ACC112 (cell line): ENCODE data around the gene SLC35E1.

Experiments used
- H2AFZ ChIP-seq: fragments of 200-600 bp; sonication (generic); one replicate; pipeline ENCODE4 v1.6.0; 2017; ENCODE audit warnings: antibody characterized with exemption, low read length; ENCODE audit not compliant: unreplicated experiment
- H3K27ac ChIP-seq: fragments of 200-600 bp; sonication (generic); 2 replicates; pipeline ENCODE4 v1.5.1; 2014; ENCODE audit warnings: low read depth, mild to moderate bottlenecking, antibody characterized with exemption, low read length, moderate library complexity
- H3K27me3 ChIP-seq: fragments of 200-600 bp; sonication (generic); 2 replicates; pipeline ENCODE4 v1.6.1; 2014; ENCODE audit warnings: mild to moderate bottlenecking, antibody characterized with exemption, low read length, moderate library complexity, mixed read lengths; ENCODE audit not compliant: insufficient read depth
- H3K36me3 ChIP-seq: fragments of 200-600 bp; sonication (generic); 2 replicates; pipeline ENCODE4 v1.6.1; 2016; ENCODE audit warnings: mild to moderate bottlenecking, antibody characterized with exemption, low read length, moderate library complexity, mixed read lengths; ENCODE audit not compliant: insufficient read depth
- H3K4me1 ChIP-seq: fragments of 200-600 bp; sonication (generic); one replicate; pipeline ENCODE4 v1.6.1; 2016; ENCODE audit warnings: low read length, mixed read lengths; ENCODE audit not compliant: insufficient read depth, unreplicated experiment, control insufficient read depth
- H3K4me3 ChIP-seq: fragments of 200-600 bp; sonication (generic); 2 replicates; pipeline ENCODE4 v1.5.1; 2014; ENCODE audit warnings: mild to moderate bottlenecking, low read depth, low read length
- H3K79me2 ChIP-seq: fragments of 200-600 bp; sonication (generic); one replicate; pipeline ENCODE4 v1.6.0; 2016; ENCODE audit warnings: low read length; ENCODE audit not compliant: control insufficient read depth, unreplicated experiment, insufficient read depth

Gene SLC35E1

DNA sequence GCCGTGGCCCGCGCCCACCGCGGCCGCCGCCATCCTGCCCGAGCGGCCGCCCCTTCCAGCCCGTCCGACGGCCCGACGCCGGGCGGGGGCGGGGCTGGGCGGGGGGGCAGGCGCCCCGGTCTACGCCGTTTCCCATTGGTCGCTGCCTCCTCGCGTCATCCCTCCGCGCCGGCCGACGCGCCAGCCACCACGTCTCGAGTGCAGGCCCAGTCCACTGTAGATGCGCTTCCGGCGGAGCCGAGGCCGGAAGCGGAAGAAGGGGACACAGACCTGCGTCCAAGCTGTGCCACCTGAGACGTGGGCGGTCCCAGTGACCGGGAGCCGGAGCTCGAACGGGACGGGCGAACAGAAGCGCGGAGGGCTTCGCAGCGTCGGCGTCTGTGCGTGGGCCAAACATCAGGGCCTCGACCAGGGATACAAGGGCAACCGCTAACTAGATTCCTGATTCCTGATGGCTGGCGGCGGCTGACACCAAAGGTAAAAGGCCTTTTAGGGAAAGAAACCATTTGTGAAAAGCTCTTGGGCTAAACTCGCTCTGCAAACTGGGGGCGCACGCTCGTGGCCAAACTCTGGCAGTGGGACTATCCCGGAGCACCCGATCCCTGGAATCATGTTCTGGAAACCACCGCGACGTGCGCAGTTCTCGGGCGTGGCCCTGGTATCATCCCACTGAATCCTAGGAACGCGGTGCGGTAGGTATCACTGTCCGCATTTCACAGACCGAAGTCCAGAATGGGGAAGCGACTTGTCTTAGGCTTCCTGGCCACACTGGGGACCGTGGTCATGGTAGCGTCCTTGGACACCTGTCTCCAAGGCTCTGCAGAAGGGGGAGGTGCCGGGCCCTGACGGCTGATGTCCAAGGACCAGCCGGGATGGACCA lies at the start of gene SLC35E1:
Gene SLC35E1, minus strand, starts transcription at position 84 of the 880 bp plus-strand sequence. Its CDS starts 51 bp downstream, at position 33.
- Histone ChIP-seq H3K27ac (peak within 1 kb of the TSS; percentile 82), H3K36me3 (no peaks in the 10 kb centered on the region), H2AFZ (no peak within 1 kb of the TSS), H3K4me3 (peak within 1 kb of the TSS; percentile 95), H3K4me1 (peaks cover 34% of the 10 kb centered on the region), H3K27me3 (no peaks in the 10 kb centered on the region), H3K79me2 (peaks cover 67% of the 10 kb centered on the region)

GRCh38 chr19:16621165-16621800 lies 49.1 kb upstream of the SLC35E1 start:
- H3K4me1 ChIP-seq = peaks cover 9% of the 10 kb centered on the region
- H3K27ac ChIP-seq = no peak overlapping the region
- no peaks in the 10 kb centered on the region for H3K36me3 ChIP-seq
- no peak overlapping the region for H3K4me3 ChIP-seq
- H2AFZ ChIP-seq = no peak overlapping the region
- H3K27me3 ChIP-seq = no peaks in the 10 kb centered on the region
- H3K79me2 ChIP-seq = peaks cover 100% of the 10 kb centered on the region

DNA sequence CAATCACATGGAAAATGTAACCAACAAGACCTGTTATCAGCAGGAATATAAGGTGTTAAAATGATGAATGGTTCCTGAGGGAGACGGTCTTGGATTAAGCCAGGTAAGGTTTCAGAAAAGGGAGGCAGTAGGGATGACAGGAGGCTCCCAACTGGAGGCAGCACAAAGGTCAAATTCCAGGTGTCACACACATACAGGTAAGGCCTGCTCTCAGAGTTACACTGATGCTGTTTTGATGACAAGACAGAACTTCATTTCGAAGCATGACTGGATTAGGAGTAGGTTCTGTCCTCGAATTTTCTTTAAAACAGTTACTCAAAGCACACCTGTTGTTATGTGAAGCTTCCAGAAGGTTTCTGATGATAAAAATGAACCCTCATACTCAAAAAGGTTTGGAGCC lies 48.4 kb upstream of the SLC35E1 start:
- Histone ChIP-seq H2AFZ (no peak overlapping the region), H3K79me2 (peaks cover 100% of the 10 kb centered on the region), H3K36me3 (no peaks in the 10 kb centered on the region), H3K27me3 (no peaks in the 10 kb centered on the region), H3K4me3 (no peak overlapping the region), H3K4me1 (peaks cover 4% of the 10 kb centered on the region), H3K27ac (no peak overlapping the region)

DNA sequence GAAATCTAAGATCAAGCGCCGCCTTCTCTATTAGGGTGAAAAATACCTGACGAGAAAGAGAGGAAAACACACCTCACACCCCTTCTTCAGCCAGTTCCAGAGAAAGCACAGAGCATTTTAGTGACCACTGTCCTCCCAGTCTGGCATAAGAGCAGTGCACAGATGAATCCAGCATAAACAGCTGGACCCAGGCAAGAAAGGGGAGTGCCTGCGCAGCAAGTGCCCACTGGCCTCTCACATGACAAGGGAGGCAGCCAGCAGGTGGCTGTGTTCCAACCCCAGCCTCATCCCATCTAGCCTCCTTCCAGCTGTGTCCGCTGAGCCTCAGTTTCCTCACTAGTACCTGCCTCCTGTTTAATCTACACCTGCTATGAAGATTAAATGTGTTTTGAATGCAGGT lies 47.8 kb upstream of the SLC35E1 start:
- no peak overlapping the region for H3K27ac ChIP-seq
- no peaks in the 10 kb centered on the region for H3K4me1 ChIP-seq
- no peak overlapping the region for H3K4me3 ChIP-seq
- H2AFZ ChIP-seq = no peak overlapping the region
- H3K27me3 ChIP-seq = no peaks in the 10 kb centered on the region
- H3K79me2 ChIP-seq = peaks cover 97% of the 10 kb centered on the region
- no peaks in the 10 kb centered on the region for H3K36me3 ChIP-seq

- peaks cover 97% of the 10 kb centered on the region for H3K79me2 ChIP-seq
- H3K27ac ChIP-seq = no peak overlapping the region
- no peak overlapping the region for H3K4me3 ChIP-seq
- no peaks in the 10 kb centered on the region for H3K4me1 ChIP-seq
- no peaks in the 10 kb centered on the region for H3K27me3 ChIP-seq
- no peaks in the 10 kb centered on the region for H3K36me3 ChIP-seq
- no peak overlapping the region for H2AFZ ChIP-seq
Measured at GRCh38 chr19:16619457-16619856, 47.2 kb upstream of the SLC35E1 start.

GRCh38 chr19:16618248-16618647 lies 46.0 kb upstream of the SLC35E1 start:
- Histone ChIP-seq H3K79me2 (peaks cover 96% of the 10 kb centered on the region), H3K27me3 (no peaks in the 10 kb centered on the region), H3K36me3 (no peaks in the 10 kb centered on the region), H3K27ac (no peak overlapping the region), H3K4me3 (no peak overlapping the region), H2AFZ (no peak overlapping the region), H3K4me1 (peaks cover 2% of the 10 kb centered on the region)

GRCh38 chr19:16615808-16616207 lies 43.6 kb upstream of the SLC35E1 start:
- Histone ChIP-seq H3K27me3 (no peaks in the 10 kb centered on the region), H3K4me1 (peaks cover 12% of the 10 kb centered on the region), H3K27ac (no peak overlapping the region), H3K4me3 (no peak overlapping the region), H2AFZ (no peak overlapping the region), H3K79me2 (peaks cover 96% of the 10 kb centered on the region), H3K36me3 (no peaks in the 10 kb centered on the region)

- no peaks in the 10 kb centered on the region for H3K36me3 ChIP-seq
- no peak overlapping the region for H3K27ac ChIP-seq
- H2AFZ ChIP-seq = no peak overlapping the region
- H3K27me3 ChIP-seq = no peaks in the 10 kb centered on the region
- peaks cover 92% of the 10 kb centered on the region for H3K79me2 ChIP-seq
- H3K4me3 ChIP-seq = no peak overlapping the region
- H3K4me1 ChIP-seq = peaks cover 14% of the 10 kb centered on the region
Measured at GRCh38 chr19:16614941-16615340, 42.7 kb upstream of the SLC35E1 start.

GRCh38 chr19:16613841-16614240 lies 41.6 kb upstream of the SLC35E1 start:
- Histone ChIP-seq H3K36me3 (no peaks in the 10 kb centered on the region), H2AFZ (no peak overlapping the region), H3K79me2 (peaks cover 84% of the 10 kb centered on the region), H3K27me3 (no peaks in the 10 kb centered on the region), H3K4me3 (no peak overlapping the region), H3K27ac (no peak overlapping the region), H3K4me1 (peaks cover 19% of the 10 kb centered on the region)

- peaks cover 81% of the 10 kb centered on the region for H3K79me2 ChIP-seq
- H3K4me1 ChIP-seq = peaks cover 31% of the 10 kb centered on the region
- no peak overlapping the region for H3K27ac ChIP-seq
- H3K27me3 ChIP-seq = no peaks in the 10 kb centered on the region
- no peak overlapping the region for H2AFZ ChIP-seq
- H3K36me3 ChIP-seq = no peaks in the 10 kb centered on the region
- no peak overlapping the region for H3K4me3 ChIP-seq
Measured at GRCh38 chr19:16612636-16613035, 40.4 kb upstream of the SLC35E1 start.

- H3K27ac ChIP-seq = no peak overlapping the region
- peaks cover 78% of the 10 kb centered on the region for H3K79me2 ChIP-seq
- no peaks in the 10 kb centered on the region for H3K27me3 ChIP-seq
- H3K36me3 ChIP-seq = no peaks in the 10 kb centered on the region
- no peak overlapping the region for H2AFZ ChIP-seq
- H3K4me3 ChIP-seq = no peak overlapping the region
- peaks cover 34% of the 10 kb centered on the region for H3K4me1 ChIP-seq
Measured at GRCh38 chr19:16611121-16611520, 38.9 kb upstream of the SLC35E1 start.
